OCI-M1 (cell line): ENCODE data around the gene MTARC2.
A peak's percentile ranks its signal among the peaks of the same experiment; 100 is the strongest.
"Not testable (repeated sequence)": the region's sequence is repeated elsewhere in the genome, so short reads cannot be mapped to it uniquely, and the experiment has no call there.

ENCODE experiments used
- DNase-seq: peaks from one replicate; lab custom pipeline; 2025; lab: John Stamatoyannopoulos, UW

MTARC2 gene

GRCh38 chr1:220732621-220733020 is 15.5 kb upstream of the MTARC2 start:
- peak; percentile 72 for DNase-seq

DNA sequence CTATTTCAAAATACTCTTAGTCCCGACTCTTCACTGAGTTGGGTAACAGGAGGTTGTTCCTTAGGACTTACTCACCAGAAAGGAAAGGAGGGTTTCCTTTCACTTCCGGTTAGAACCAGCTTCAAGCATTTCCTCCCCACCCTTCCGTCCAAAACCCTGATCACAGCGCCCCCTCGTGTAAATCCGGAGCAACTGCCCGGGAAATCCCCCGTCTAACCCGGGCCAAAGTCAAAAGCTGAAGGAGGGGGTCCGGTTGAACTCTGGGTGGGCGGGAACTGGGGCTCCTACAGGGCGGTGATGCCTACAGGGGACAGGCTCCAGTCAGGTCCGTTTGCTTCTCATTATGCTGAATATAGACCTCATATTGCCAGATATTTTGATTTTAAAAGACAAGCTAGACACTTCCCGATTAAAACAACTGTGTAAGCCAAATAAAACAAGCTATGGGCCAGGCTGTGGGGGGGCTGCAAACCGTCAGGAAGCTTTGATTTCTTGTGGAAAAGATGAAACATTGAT is 15.0 kb upstream of the MTARC2 start:
- peak; percentile 95 for DNase-seq

DNA sequence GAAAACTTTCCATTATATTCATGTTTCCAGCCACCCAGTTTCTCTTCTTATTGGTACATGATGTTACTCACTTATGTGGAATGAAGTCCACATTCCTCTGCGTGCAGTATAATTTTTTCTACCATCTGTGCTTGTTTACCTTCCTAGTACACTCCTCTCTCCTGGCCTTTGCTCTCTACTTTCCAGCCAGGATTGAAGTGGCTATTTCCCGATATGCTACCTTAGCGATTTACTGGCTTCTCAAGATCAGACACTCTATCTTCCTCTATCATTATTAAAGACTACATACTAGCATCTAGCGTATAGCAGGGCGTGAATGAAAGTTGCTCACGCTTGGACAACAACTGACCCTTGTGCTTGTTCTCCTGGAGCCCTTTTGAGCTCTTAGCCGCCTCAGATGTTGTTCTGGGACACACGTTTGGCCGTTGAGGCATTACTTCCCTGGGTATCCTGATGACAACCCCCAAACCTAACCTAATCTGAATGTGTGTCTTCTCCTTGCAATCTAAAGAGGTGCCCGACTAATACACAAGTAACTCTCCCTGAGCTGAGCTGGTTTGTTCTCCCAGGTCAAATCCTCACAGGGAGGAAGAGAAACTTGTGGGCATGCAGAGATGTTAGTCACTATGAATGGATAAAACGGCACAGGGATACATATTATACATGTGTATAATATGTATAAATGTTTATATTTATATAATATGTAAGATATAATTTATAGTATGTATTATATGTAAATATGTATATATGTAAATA is 13.4 kb upstream of the MTARC2 start:
- DNase-seq, result no peak

DNA sequence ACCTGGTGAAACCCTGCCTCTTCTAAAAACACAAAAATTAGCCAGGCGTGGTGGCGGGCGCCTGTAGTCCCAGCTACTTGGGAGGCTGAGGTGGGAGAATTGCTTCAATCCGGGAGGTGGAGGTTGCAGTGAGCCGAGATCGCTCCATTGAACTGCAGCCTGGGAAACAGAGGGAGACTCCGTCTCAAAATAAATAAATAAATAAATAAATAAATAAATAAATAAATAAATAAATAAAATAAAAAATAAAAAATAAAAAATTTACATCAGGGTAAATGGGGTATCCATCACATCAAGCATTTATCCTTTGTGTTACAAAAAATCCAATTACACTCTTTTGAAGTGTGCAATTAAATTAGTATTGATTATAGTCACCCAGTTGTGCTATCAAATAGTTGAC is 11.8 kb upstream of the MTARC2 start:
- DNase-seq, result not testable (repeated sequence)

DNA sequence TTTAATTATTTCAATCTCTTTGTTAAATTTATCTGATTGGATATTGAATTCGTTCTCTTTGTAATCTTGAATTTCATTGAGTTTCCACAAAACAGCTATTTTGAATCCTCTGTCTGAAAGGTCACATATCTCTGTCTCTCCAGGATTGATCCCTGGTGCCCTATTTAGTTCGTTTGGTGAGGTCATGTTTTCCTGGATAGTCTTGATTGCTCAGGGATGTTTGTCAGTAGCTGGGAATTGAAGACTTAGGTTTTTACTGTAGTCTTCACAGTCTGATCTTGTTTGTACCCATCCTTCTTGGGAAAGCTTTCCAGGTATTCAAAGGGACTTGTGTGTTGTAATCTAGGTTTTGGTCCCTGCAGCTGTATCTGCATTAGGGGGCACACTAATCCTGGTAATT is 6.8 kb upstream of the MTARC2 start:
- no peak for DNase-seq

GRCh38 chr1:220741825-220742224 is 6.3 kb upstream of the MTARC2 start:
- DNase-seq, result no peak

DNA sequence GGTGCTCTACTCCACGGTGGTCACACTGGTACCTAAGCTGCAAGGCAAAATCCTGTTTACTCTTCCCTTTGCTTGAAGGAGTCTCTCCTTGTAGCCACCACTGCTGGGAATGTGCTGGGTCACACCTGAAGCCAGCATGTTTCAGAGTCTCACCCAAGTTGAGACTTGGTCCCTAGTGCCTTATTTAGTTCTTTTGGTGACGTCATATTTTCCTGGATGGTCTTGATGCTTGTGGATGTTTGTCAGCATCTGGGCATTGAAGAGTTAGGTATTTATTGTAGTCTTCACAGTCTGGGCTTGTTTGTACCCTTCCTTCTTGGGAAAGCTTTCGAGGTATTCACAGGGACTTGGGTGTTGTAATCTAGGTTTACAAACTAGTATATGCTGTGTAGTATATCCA is 5.6 kb upstream of the MTARC2 start:
- no peak for DNase-seq

DNA sequence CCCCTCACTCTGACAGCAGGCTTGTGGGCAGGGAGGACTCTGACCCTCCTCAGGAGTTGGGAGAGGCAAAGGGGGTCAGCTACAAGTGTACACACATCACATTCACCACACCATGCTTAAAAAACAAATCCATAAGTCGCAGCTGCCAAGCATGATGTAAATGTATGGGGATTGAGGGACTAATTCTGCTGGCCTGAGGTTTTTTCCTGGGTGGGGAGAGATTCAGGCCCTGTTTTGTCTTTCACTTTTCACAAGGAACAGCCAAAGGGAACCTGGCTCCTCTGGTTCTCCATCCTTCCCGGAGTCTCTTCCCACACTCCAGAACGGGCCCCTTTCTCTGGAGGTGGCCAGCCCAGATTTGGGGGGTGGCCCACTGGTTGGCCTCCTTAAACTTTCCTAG is 1.3 kb upstream of the MTARC2 start:
- no peak for DNase-seq

- DNase-seq, result no peak
Observed at GRCh38 chr1:220747437-220748088, 559 bp upstream of the MTARC2 start.

DNA sequence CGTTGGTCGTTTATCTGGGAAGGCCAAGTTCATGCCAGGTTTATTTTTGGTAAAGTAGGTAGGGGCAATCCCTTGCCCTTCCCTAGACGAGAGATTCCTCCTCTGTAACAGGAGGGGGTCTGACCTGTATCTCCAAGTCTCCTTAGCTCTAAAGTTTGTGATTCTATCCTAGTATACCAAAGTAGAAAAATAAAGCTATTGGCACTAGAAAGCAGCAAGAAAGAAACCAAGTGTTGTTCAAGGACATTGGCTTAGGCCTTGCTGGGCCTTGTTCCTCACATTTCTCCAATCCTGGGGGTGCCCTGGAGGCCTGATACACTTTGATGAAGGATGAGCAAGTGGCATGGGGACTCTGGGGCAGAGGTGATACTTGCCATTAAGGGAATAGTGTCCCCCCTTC is 814 bp downstream of the MTARC2 start:
- no peak for DNase-seq

- no peak for DNase-seq
Observed at GRCh38 chr1:220750131-220750515, 2.0 kb downstream of the MTARC2 start.

DNA sequence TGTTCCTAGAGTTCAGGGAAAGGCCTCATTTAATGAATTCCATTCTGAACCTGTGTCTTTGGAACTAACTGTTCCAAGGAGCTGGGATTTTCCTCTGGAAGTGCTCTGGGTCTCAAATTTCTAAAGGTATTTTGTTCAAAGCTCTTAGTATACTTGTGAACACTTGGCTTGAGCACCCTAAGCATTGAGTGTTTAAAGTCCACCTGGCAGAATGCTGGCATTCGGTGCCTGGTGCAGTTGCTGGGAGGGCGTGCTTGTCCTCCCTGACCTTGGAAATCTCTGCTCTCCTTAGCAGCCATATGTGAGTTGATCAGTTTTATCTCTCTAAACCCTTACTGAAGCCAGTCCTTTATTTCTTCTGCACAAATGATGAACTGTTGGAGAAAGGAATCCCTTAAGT is 3.0 kb downstream of the MTARC2 start:
- no peak for DNase-seq

DNA sequence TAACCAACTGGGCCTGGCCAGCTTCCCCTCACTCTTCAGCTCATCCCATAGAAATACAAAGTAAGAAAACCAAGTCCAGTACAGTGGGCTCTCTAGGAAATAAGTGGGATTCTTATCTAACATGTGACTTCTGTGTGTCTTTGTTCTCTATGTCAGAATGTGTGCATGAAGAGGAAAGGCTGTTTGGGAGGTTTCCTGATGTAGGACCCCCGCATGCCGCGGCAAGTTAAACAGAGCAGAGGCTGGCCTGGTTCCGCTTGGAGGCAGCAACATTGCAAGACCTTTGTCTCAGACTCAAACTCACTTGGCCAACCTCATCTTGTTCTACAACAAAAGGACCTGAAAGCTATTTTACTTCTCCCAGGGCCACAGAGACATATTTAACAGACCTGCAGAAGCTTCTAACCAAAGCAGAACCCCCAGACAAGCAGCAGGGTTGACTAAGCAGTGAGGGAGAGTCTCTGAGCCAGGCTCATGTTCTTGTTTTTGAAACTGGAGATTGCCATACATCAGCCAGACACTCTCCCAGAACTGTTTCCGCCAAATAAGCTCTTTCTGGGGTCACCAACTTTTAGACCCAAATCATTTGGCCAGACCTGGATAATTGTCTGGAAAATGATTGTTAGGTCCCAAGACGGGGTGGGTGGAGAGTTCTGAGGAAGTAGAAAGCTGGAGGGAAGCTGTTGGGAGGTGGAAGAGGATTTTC is 6.2 kb downstream of the MTARC2 start:
- DNase-seq, result no peak

DNA sequence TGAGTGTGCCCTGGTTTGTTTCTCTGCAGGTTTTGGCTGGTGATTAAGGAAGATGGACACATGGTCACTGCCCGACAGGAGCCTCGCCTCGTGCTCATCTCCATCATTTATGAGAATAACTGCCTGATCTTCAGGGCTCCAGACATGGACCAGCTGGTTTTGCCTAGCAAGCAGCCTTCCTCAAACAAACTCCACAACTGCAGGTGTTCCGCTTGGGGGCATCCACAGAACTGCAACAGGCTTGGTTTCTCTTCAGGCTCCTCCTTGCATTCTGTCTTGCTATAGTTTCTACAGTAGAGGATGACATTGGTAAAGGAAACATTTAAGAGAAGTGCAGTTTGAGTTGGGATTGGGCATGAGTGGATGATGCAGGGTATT is 6.8 kb downstream of the MTARC2 start:
- DNase-seq, result no peak

DNA sequence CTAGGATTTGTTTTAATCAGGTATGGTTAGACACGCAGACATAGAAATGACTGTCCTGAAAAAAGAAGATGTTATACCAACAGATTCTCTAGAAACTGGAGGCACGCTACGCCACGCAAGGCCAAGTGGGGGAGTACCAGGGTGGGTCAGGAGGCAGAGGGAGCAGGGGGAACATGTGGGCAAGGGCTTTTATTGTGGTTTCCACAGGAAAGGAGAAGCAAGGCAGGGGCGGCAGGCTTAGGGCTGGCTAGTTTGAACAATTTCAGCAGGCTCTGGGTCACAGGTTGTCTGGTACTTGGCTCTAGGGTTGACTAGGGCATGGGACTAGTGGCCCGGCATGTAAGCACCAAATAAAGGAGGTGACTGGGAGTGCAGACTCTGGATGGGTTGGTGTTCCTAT is 7.2 kb downstream of the MTARC2 start:
- peak; percentile 39 for DNase-seq

DNA sequence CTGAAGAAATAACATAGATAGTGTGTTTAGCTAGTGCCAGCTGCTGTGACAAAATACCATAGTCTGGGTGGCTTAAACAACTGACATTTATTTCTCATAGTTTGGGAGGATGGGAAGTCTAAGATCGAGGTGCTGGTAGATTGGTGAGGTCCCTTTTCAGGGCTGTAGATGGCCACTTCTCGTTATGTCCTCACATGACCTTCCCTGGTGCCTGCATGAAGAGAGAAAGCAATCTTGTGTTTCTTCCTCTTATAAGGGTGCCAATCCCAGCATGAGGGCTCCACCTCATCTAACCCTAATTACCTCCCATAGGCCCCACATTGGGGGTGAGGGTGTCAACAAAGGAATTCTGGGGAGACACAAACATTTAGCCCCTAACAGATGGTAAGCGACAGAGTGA is 9.3 kb downstream of the MTARC2 start:
- no peak for DNase-seq

GRCh38 chr1:220759147-220759546 is 11.0 kb downstream of the MTARC2 start:
- DNase-seq, result no peak

GRCh38 chr1:220761688-220762427 is 13.7 kb downstream of the MTARC2 start:
- no peak for DNase-seq

- no peak for DNase-seq
Observed at GRCh38 chr1:220764757-220765156, 16.6 kb downstream of the MTARC2 start.

GRCh38 chr1:220767312-220768125 is 19.4 kb downstream of the MTARC2 start:
- DNase-seq, result peak; percentile 90

DNA sequence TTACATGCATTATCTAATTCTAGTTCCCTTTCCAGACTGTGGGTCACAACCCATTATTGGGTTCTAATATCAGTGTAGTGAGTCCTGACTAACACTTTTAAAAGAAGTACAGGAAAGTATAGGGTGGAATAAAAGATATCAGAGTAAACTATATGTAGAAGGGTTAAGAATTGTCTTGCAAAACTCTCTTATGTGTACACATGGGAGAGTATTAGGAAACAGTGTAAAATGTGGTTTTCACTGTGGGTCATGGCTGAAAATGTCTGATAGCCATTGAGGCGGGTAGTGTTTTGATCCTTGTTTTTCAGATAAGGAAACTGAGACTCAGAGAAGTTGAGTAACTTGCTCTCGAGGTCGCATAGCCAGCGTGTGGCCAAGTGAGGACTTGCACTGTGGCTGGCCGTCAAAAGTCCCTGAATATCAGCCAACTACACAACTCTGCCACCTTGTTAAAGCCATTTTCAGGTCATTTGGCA is 20.0 kb downstream of the MTARC2 start:
- peak; percentile 90 for DNase-seq
